ENCODE results near the gene MFSD12.

DNA sequence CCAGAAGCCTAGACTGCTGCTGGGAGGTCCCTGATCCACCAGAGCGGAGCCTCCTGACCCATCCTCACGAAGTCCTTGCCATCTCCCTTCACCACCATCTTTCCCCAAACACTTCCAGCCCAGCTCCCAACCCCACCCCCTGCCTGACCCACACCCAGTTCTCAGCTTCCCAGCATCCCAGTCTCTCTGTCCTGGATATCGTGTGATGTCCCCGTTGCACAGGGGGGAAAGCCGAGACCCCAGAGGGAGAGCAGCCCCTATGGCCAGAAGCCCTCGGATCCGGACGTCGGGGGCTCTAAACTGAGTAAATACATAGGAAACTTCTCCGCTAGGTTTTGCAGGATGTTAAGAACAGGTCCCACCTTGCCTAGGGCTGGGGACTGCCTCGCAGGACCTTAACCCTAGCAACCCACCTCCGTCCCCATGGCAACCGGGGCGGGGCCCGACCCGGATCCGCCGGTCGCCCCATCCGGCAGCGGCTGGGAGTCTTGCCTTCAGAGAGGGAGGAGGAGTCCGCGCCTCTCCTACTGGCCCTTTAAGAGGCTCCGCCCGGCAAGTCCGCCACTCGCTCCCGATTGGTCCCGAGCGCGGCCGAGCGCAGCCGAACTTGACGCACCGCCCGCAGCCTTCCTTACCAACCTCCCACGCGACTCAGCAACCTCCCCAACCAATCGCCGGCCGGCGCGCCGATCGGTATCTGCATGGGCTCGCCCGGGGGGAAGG, 14.9 kb upstream of the MFSD12 start:
- no peak for TF ChIP-seq EZH2 (optimal IDR thresholded peaks at IDR 0.05; ENCODE audit: low read depth, low read length)
- TF ChIP-seq, protein P1, sequence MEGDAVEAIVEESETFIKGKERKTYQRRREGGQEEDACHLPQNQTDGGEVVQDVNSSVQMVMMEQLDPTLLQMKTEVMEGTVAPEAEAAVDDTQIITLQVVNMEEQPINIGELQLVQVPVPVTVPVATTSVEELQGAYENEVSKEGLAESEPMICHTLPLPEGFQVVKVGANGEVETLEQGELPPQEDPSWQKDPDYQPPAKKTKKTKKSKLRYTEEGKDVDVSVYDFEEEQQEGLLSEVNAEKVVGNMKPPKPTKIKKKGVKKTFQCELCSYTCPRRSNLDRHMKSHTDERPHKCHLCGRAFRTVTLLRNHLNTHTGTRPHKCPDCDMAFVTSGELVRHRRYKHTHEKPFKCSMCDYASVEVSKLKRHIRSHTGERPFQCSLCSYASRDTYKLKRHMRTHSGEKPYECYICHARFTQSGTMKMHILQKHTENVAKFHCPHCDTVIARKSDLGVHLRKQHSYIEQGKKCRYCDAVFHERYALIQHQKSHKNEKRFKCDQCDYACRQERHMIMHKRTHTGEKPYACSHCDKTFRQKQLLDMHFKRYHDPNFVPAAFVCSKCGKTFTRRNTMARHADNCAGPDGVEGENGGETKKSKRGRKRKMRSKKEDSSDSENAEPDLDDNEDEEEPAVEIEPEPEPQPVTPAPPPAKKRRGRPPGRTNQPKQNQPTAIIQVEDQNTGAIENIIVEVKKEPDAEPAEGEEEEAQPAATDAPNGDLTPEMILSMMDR (IDR thresholded peaks at IDR 0.05; ENCODE audit: low read length): no peak

Measured in MM.1S (cell line).